GM19193 (cell line): ENCODE measurements around the gene MMP24.

Source experiments
- POLR2A ChIP-seq: IDR thresholded peaks from 4 replicates; pipeline ENCODE4 v1.6.1; 2011; ENCODE audit not compliant: insufficient read depth, insufficient read length; ENCODE audit errors: extremely low read depth

MMP24 gene

GRCh38 chr20:35291654-35292503, 65.4 kb downstream of the MMP24 start, which contains the start of gene FAM83C:
TSS of gene FAM83C (minus strand) at chr20:35292425. CDS start at chr20:35292304, 121 bp downstream.
- no peak for TF ChIP-seq POLR2A

- TF ChIP-seq POLR2A, result no peak
Measured at GRCh38 chr20:35292504-35293285, 66.2 kb downstream of the MMP24 start.

GRCh38 chr20:35293303-35294292, 67.1 kb downstream of the MMP24 start:
- TF ChIP-seq POLR2A, result no peak

- TF ChIP-seq POLR2A, result no peak
Measured at GRCh38 chr20:35294293-35294685, 67.8 kb downstream of the MMP24 start.

GRCh38 chr20:35295058-35295457, 68.6 kb downstream of the MMP24 start:
- no peak for TF ChIP-seq POLR2A

- TF ChIP-seq POLR2A, result no peak
Measured at GRCh38 chr20:35295674-35296073, 69.2 kb downstream of the MMP24 start.

GRCh38 chr20:35296101-35296554, 69.6 kb downstream of the MMP24 start:
- no peak for TF ChIP-seq POLR2A

- TF ChIP-seq POLR2A, result no peak
Measured at GRCh38 chr20:35297155-35297554, 70.7 kb downstream of the MMP24 start.

GRCh38 chr20:35297740-35298139, 71.2 kb downstream of the MMP24 start:
- TF ChIP-seq POLR2A, result no peak

- TF ChIP-seq POLR2A, result no peak
Measured at GRCh38 chr20:35298264-35298663, 71.8 kb downstream of the MMP24 start.

GRCh38 chr20:35299780-35300179, 73.3 kb downstream of the MMP24 start:
- TF ChIP-seq POLR2A, result no peak

GRCh38 chr20:35300469-35301262, 74.2 kb downstream of the MMP24 start:
- no peak for TF ChIP-seq POLR2A

GRCh38 chr20:35301426-35301825, 74.9 kb downstream of the MMP24 start:
- TF ChIP-seq POLR2A, result no peak
